Stimulated activated naive CD8-positive, alpha-beta T cell treated with anti-CD3 and anti-CD28 coated beads, Interleukin-15, Interleukin-2, amounts not matched to agents 100 ng/mL and 50 ng/mL, for 24 hours (primary cell): ENCODE data around the gene VSNL1.

Experiments
- H3K27ac Mint-ChIP-seq: one replicate; pipeline ENCODE4 v1.8.0; 2021; ENCODE audit warnings: mild to moderate bottlenecking, mixed read lengths
- H3K27me3 Mint-ChIP-seq: one replicate; pipeline ENCODE4 v1.8.0; 2021; ENCODE audit warnings: mixed read lengths
- H3K36me3 Mint-ChIP-seq: one replicate; pipeline ENCODE4 v1.8.0; 2021; ENCODE audit warnings: low read depth, mixed read lengths
- H3K4me1 Mint-ChIP-seq: one replicate; pipeline ENCODE4 v1.8.0; 2021; ENCODE audit warnings: low read depth, mixed read lengths
- H3K4me3 Mint-ChIP-seq: one replicate; pipeline ENCODE4 v1.8.0; 2021; ENCODE audit warnings: mild to moderate bottlenecking, mixed read lengths
- H3K9me3 Mint-ChIP-seq: one replicate; pipeline ENCODE4 v1.8.0; 2021; ENCODE audit warnings: mixed read lengths

Gene VSNL1

GRCh38 chr2:17538022-17538843 is 2.3 kb upstream of the VSNL1 start:
- H3K27me3 Mint-ChIP-seq: peaks cover 65% of the 10 kb centered on the region
- H3K36me3 Mint-ChIP-seq: no peaks in the 10 kb centered on the region
- H3K4me1 Mint-ChIP-seq: no peaks in the 10 kb centered on the region
- no peaks in the 10 kb centered on the region for H3K9me3 Mint-ChIP-seq
- H3K27ac Mint-ChIP-seq: no peak overlapping the region
- no peak overlapping the region for H3K4me3 Mint-ChIP-seq

- Mint-ChIP-seq H3K4me3 (no peak overlapping the region), H3K27me3 (peaks cover 72% of the 10 kb centered on the region)
Measured at GRCh38 chr2:17538844-17539554, 1.5 kb upstream of the VSNL1 start.

DNA sequence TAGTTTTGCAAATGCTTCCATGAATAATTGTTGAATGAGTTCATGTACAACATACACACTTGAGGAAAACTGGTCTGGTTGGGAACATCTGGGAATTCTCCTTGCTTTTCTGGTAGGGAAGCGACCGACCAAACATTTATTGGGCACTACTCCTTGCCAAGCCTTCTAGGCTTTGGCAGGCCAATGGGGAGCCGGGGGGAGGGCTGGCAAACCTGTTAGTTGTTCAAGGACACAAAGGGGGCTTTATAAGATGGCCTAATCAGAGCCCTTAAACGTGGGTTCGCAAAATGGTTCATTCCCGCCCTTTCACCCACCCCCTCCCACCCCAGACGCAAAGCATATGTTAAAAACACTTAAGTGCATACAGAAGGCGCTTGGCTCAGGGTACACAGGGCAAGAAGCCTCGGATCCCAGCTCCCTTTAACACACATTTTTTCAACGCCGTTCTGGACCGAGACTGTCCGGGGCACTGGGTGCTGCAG is 844 bp upstream of the VSNL1 start:
- Mint-ChIP-seq H3K9me3 (no peaks in the 10 kb centered on the region), H3K27me3 (peaks cover 72% of the 10 kb centered on the region), H3K27ac (no peak overlapping the region), H3K4me1 (no peaks in the 10 kb centered on the region), H3K4me3 (no peak overlapping the region), H3K36me3 (no peaks in the 10 kb centered on the region)

More at GRCh38 chr2:17538844-17539554, 1.5 kb upstream of the VSNL1 start:
- no peaks in the 10 kb centered on the region for H3K9me3 Mint-ChIP-seq
- H3K4me1 Mint-ChIP-seq: no peaks in the 10 kb centered on the region
- no peak overlapping the region for H3K27ac Mint-ChIP-seq
- H3K36me3 Mint-ChIP-seq: no peaks in the 10 kb centered on the region

DNA sequence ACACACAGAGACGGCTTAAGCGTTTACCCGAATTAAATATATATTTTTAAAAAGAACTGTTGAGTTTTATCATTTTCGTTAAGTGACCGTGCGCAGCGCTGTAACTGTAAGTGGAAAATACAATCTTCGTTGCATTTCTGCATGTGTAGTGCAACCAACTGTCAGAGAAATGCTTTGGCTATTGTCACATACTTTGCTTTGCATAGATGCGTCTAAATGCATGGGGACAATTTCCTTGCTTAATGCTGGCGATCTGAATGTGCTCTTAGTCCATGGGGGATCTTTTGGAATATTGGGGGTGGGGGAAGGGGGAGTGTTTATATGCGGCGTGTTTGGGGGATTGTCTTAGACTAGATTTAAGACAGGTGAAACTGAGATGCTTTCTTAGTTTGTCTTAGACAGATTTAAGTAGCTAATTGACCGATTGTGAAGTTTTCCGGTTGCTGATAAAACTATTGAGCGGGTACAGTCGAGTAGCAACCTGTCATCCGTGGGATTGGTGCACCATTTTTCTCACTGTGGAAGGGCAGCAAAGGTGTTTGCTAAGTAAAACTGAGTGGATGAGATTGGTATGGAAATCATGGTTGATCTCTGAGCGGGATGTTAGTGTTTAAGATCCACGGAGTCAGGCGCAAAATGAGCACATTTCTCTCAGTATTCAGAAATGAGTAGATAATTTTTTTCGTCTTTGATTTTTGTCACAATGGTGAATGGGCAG is 476 bp downstream of the VSNL1 start:
- peaks cover 64% of the 10 kb centered on the region for H3K27me3 Mint-ChIP-seq
- no peaks in the 10 kb centered on the region for H3K9me3 Mint-ChIP-seq
- no peak overlapping the region for H3K27ac Mint-ChIP-seq
- H3K4me3 Mint-ChIP-seq: no peak overlapping the region
- H3K36me3 Mint-ChIP-seq: no peaks in the 10 kb centered on the region
- H3K4me1 Mint-ChIP-seq: no peaks in the 10 kb centered on the region

- no peaks in the 10 kb centered on the region for H3K36me3 Mint-ChIP-seq
- H3K4me1 Mint-ChIP-seq: no peaks in the 10 kb centered on the region
- no peaks in the 10 kb centered on the region for H3K9me3 Mint-ChIP-seq
- no peak overlapping the region for H3K27ac Mint-ChIP-seq
- peaks cover 62% of the 10 kb centered on the region for H3K27me3 Mint-ChIP-seq
- H3K4me3 Mint-ChIP-seq: no peak overlapping the region
Measured at GRCh38 chr2:17541531-17541950, 1.0 kb downstream of the VSNL1 start.

DNA sequence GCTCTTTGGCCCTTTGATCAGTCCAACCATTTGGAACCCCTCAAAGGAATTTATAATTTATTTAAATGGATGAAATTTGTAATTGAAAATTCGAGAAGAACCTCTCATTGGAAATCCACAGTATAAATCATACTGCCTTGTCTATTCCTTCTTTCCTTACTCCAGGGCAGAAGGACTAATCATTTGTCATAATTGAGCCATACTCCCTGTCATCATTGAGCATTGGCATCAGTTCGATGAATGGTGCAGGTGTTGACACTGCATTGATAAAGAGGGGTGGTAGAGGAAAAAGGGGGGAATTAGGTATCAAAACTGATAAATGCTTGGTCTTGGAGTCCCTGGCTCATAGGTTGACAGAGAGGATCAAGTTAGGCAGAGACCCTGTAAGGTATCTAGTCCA is 2.0 kb downstream of the VSNL1 start:
- Mint-ChIP-seq H3K27me3 (peaks cover 62% of the 10 kb centered on the region), H3K27ac (no peak overlapping the region), H3K4me3 (no peak overlapping the region), H3K36me3 (no peaks in the 10 kb centered on the region), H3K9me3 (no peaks in the 10 kb centered on the region), H3K4me1 (no peaks in the 10 kb centered on the region)

DNA sequence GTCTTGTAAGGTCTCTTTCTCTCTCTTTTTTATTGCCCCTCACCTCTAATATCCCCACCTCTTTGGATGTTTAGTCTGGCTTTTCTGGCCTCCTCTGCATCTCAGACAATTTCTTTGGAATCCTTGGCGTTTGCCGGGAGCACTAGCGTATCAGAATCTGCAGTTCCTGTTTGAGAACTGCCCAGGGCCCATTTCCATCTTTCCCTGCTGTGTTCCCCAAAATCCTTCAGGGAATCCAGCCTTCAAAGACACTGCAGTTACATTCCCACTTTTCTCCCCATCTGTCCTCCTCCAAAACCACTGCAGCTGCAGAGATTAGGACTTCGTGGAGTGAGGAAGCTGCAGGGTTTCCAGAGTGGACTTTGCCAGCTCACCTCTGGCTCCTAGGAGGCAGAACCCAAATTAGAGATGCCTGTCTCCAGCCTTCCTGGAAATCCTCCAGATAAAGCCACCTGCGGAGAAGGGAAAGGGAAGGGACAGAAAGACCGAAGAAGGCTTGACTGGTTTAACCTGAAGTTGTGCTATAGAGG is 2.7 kb downstream of the VSNL1 start:
- H3K27me3 Mint-ChIP-seq: peaks cover 63% of the 10 kb centered on the region

DNA sequence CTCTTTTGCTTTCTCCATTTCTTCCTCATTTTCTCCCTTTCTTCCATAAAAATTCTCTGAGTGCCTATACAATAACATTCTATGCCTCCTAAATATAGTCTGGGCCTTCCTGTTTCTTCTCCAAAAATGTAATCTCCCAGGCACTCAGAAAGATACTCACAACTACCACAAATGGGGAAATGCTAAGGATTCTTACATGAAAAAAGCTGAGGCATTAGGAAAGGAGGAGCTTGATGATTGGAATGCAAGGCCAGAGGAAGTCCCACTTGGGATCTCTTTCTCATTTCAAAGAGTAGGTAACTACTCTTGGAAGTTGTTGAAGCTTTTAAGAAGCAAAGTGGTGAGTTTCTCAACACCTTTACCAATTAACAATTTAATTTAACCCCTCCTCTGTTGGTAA is 3.4 kb downstream of the VSNL1 start:
- Mint-ChIP-seq H3K4me3 (no peak overlapping the region), H3K36me3 (no peaks in the 10 kb centered on the region), H3K27me3 (peaks cover 63% of the 10 kb centered on the region), H3K9me3 (no peaks in the 10 kb centered on the region), H3K4me1 (no peaks in the 10 kb centered on the region), H3K27ac (no peak overlapping the region)

More for the DNA sequence above, 2.7 kb downstream of the VSNL1 start:
- Mint-ChIP-seq H3K27ac (no peak overlapping the region), H3K36me3 (no peaks in the 10 kb centered on the region), H3K4me3 (no peak overlapping the region), H3K4me1 (no peaks in the 10 kb centered on the region), H3K9me3 (no peaks in the 10 kb centered on the region)

- no peak overlapping the region for H3K27ac Mint-ChIP-seq
- H3K4me3 Mint-ChIP-seq: no peak overlapping the region
- no peaks in the 10 kb centered on the region for H3K4me1 Mint-ChIP-seq
- H3K36me3 Mint-ChIP-seq: no peaks in the 10 kb centered on the region
- H3K9me3 Mint-ChIP-seq: no peaks in the 10 kb centered on the region
- H3K27me3 Mint-ChIP-seq: peaks cover 60% of the 10 kb centered on the region
Measured at GRCh38 chr2:17544256-17544655, 3.8 kb downstream of the VSNL1 start.

GRCh38 chr2:17545680-17546613 is 5.5 kb downstream of the VSNL1 start:
- Mint-ChIP-seq H3K9me3 (no peaks in the 10 kb centered on the region), H3K4me1 (no peaks in the 10 kb centered on the region), H3K27me3 (peaks cover 43% of the 10 kb centered on the region), H3K27ac (no peak overlapping the region), H3K4me3 (no peak overlapping the region), H3K36me3 (no peaks in the 10 kb centered on the region)

DNA sequence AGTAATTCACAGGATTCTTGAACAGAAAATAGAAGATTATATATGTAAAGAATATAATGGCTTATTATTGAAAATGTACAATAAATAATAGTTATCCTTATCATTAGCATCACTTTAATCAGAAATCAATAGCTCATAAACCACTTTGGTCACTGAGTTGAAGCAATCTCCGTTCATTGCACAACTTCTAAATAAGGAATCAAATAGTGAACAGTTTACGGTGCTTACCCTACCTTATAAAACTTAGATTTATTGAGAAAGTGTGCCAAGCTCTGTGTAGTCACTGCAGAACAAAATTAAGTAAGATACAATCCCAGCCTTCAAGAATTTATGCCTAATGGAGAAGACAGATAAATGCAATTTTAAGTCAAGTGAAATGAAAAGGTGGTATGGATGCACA is 6.7 kb downstream of the VSNL1 start:
- H3K4me1 Mint-ChIP-seq: no peaks in the 10 kb centered on the region
- no peak overlapping the region for H3K27ac Mint-ChIP-seq
- H3K27me3 Mint-ChIP-seq: peaks cover 30% of the 10 kb centered on the region
- no peak overlapping the region for H3K4me3 Mint-ChIP-seq
- H3K36me3 Mint-ChIP-seq: no peaks in the 10 kb centered on the region
- H3K9me3 Mint-ChIP-seq: no peaks in the 10 kb centered on the region

DNA sequence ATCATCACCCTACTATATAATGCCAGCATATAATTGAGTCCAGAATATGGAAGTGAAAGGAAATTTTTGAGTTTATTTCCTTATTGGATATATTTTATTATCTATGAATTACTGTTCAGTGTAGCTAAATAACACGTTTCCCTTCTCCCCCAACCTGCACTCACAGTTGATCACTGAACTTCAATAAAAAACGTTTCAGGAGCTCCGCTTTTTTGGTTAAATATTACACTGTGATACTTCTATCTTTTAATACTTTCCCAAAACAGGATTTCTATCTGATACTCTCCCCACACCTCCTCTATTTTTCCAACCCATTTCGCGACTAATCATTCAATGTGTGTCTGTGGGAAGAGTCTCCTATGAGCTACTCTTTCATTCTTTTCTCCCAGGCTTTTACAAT is 7.2 kb downstream of the VSNL1 start:
- H3K36me3 Mint-ChIP-seq: no peaks in the 10 kb centered on the region
- no peaks in the 10 kb centered on the region for H3K4me1 Mint-ChIP-seq
- H3K9me3 Mint-ChIP-seq: no peaks in the 10 kb centered on the region
- peaks cover 27% of the 10 kb centered on the region for H3K27me3 Mint-ChIP-seq
- no peak overlapping the region for H3K4me3 Mint-ChIP-seq
- H3K27ac Mint-ChIP-seq: no peak overlapping the region

DNA sequence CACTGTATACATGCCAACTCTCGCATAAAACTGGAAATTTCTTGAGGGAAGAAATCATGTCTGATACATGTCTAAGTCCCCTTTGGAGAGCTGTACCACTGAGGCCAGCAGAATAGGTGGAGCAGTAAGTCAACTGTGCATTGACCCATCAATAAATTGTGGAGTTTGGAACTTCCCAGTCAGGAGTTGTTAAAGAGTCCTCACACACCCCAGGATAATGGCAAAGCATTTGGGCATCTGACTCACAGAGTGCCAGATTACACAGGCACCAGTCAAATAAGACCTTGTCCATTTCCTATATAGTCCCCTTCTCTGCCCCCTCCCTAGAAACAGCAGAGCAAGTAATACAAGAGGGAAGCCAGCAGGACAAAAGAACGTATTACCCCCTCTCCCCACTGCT is 10.4 kb downstream of the VSNL1 start:
- H3K4me1 Mint-ChIP-seq: no peaks in the 10 kb centered on the region
- no peak overlapping the region for H3K4me3 Mint-ChIP-seq
- H3K27ac Mint-ChIP-seq: no peak overlapping the region
- H3K9me3 Mint-ChIP-seq: no peaks in the 10 kb centered on the region
- peaks cover 14% of the 10 kb centered on the region for H3K27me3 Mint-ChIP-seq
- no peaks in the 10 kb centered on the region for H3K36me3 Mint-ChIP-seq

- no peaks in the 10 kb centered on the region for H3K9me3 Mint-ChIP-seq
- H3K36me3 Mint-ChIP-seq: no peaks in the 10 kb centered on the region
- H3K4me3 Mint-ChIP-seq: no peak overlapping the region
- no peak overlapping the region for H3K27ac Mint-ChIP-seq
- H3K27me3 Mint-ChIP-seq: peaks cover 11% of the 10 kb centered on the region
- no peaks in the 10 kb centered on the region for H3K4me1 Mint-ChIP-seq
Measured at GRCh38 chr2:17555150-17555549, 14.7 kb downstream of the VSNL1 start.
